GM21423 (cell line): ENCODE measurements around the gene MAP1LC3B.
"Not testable (repeated sequence)": the region's sequence is repeated elsewhere in the genome, so short reads cannot be mapped to it uniquely, and the experiment has no call there.

Source experiments
- ATAC-seq: cut with Tn5 transposase; IDR thresholded peaks from one replicate; pipeline ENCODE4 v1.9.1; 2021; ENCODE audit warnings: mild to moderate bottlenecking, moderate library complexity; ENCODE audit not compliant: unreplicated experiment

MAP1LC3B gene

GRCh38 chr16:87360862-87361610, 31.1 kb upstream of the MAP1LC3B start:
- no peak for ATAC-seq

DNA sequence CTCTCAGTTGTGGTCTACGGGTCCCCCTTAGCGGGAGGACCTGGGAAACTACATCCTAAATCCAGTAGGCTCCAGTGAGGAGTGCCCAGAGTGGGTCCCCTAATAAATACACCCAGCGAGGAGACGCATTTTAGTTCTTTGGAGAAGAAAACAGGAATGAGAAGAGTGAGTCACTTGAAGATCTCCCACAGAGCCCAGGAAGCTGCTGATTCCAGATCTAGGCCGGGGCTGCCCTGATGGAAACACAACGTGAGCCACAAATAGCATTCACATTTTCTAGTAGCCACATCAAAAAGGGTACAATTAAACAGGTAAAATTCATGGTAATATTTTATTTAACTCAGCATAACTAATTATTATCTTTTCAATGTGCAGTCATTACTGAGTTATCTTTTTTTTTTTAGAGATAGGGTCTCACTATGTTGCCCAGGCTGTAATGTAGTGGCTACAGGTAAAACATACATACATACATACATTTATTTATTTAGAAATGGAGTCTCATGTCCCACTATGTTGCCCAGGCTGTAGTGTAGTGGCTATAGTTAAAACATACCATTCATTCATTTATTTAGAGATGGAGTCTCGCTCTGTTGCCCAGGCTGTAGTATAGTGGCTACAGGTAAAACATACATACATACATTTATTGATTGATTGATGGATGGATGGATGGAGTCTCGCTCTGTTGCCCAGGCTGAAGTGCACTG, 30.1 kb upstream of the MAP1LC3B start:
- no peak for ATAC-seq

DNA sequence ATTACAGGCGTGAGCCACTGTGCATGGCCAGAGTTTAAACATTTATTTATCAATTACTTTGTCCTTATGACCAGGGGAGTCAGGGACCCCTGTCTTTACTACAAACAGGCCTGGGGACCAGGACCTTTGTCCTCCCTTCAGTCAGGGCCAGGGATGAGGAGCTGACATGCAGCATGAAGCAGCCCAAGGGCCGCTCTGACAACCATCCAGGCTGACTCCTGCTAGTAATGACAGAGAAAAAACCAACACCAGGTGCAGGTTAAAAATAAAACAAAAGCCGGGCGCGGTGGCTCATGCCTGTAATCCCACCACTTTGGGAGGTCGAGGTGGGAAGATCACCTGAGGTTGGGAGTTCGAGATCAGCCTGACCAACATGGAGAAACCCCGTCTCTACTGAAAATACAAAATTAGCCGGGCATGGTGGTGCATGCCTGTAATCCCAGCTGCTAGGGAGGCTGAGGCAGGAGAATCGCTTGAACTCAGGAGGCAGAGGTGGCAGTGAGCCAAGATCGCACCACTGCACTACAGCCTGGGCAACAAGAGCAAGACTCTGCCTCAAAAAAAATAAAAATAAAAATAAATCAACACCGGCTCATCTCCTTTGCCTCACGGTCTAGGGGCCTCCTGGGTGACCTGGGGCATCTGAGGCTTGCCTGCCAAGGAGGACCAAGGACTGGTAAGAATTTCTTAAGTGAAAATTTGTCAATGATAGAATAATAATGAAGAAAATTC, 29.1 kb upstream of the MAP1LC3B start:
- ATAC-seq = not testable (repeated sequence)

DNA sequence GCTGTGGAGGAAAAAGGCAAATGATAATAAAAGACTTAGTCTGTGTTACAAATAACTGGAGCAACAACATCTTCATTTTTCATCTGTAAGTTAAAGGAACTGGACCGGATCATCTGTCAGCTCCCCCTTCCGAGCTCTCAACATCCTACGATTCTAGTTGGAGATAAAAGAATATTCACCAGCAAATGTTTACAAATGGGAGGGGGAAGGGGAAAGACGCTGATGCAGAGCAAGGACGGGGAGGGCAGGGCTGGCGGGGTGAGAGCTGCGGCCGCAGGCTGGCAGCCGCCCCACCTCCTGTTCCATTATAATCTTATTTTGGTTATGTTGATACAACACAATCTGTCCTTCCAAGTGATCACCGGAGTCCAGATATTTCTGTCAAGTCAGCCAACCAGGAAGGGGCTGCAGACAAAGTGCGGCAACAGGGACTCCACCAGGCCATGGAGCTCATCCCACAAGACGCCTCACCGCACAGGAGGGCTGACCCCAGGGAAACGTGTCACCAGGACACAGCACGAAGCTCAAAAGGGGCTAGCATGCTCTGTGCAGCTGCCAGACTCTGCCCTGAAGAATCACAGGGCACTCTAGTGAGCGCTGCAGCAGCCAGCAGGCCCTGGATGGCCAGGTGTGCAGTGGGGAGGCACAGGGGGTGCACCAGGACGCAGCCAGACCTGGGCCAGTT, 28.2 kb upstream of the MAP1LC3B start:
- no peak for ATAC-seq

GRCh38 chr16:87365021-87365713, 27.0 kb upstream of the MAP1LC3B start:
- ATAC-seq = no peak

DNA sequence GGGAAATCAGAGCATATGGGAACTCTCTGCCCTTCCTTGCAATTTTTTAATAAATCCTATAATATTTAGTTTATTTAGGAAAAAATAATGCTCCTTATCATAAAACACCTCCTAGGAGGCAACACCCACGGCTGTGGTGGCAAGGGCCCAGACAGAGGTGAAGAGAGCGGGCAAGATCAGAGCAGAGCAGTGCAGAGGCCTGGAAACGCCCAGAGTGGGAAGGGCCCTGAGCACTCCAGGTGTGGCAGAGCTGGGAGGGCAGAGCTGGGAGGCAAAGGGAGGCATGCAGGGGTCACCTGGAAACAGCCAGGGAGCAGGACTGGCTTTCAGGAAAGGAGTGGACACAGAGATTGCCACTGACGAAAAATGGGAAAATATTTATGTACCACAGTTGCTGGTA, 25.8 kb upstream of the MAP1LC3B start:
- no peak for ATAC-seq

DNA sequence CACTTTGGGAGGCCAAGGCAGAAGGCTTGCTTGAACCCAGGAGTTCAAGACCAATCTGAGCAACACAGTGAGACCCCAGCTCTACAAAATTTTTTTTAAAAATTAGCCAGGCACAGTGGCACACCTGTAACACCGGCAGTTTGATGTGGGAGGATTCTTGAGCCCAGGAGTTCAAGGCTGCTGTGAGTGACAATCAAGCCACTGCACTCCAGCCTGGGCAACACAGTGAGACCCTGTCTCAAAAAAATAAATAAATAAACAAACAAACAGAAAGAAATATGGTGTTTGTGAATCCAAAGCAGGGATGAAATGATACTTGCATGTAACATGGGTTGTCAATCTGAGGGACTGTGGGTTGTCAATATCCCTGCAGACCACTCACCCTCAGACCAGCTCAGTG, 25.2 kb upstream of the MAP1LC3B start:
- ATAC-seq = no peak

GRCh38 chr16:87367529-87367928, 24.6 kb upstream of the MAP1LC3B start:
- no peak for ATAC-seq

GRCh38 chr16:87368029-87368770, 23.9 kb upstream of the MAP1LC3B start:
- ATAC-seq = no peak

DNA sequence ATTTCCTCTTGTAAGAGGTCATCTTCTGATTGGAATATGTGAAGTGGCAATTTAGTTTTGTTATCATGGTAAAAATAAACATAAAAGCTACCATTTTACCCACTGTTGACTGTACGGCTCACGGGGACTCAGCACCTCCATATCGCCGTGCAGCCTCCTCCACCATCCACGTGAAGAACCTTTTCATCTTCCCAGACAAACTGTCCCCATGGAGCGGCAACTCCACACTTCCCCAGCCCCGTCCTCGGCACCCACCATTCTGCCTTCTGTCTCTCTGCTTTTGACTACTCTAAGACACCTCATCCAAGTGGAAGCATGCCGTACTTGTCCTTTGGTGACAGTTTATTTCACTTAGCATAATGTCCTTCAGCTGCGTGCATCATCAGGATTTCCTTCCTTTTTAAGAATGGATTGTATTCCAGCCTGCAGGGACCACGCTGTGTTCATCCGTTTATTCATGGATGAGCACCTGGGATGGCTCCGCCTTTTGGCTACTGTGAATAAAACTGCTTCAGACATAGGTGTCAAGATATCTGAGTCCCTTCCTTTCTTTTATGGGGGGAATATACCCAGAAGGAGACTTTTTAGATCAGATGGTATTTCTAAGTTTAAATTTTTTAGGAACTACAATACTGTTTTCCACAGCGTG, 22.9 kb upstream of the MAP1LC3B start:
- no peak for ATAC-seq

DNA sequence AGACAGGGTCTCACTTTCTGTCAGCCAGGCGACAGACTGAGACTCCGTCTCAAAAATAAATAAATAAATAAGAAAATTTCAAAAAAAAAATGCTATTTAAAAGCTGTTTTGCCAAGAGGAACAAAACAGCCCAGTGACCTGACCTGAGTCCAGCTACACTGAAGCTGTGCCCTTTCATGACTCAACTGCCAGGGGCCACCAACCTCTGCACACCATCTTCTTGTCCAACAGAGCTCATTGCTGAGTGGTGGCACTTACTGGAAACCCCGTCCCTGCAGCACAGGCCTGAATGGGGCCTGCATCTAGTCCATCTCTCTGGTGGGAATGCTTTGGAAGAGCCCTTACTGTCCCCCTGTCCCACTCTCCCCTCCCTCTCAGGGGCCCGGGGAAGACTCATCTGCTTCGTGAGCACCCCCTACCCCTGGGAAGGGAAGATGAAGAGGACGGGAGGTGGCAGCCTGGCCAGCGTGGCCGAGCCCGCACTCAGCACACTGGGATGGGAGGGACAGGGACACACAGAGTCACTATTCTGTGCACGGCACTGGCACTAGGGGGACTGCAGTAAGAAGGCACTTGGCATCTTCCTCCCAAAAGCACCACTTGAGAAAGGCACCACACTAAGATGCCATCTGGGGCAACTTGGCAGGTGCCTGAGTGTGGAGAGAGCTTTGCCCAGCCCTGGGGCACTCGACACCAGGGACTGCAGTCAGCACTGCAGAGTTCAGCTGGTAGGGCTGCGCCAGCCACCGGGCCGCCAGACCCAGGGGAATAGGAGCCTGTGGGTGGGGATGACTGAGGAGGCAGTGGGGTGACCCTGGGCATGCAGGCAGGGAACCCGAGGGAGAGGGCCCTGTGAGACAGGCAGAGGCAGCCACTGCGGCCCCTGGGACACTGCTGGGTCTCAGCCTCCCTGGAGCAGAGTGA, 22.1 kb upstream of the MAP1LC3B start:
- no peak for ATAC-seq

DNA sequence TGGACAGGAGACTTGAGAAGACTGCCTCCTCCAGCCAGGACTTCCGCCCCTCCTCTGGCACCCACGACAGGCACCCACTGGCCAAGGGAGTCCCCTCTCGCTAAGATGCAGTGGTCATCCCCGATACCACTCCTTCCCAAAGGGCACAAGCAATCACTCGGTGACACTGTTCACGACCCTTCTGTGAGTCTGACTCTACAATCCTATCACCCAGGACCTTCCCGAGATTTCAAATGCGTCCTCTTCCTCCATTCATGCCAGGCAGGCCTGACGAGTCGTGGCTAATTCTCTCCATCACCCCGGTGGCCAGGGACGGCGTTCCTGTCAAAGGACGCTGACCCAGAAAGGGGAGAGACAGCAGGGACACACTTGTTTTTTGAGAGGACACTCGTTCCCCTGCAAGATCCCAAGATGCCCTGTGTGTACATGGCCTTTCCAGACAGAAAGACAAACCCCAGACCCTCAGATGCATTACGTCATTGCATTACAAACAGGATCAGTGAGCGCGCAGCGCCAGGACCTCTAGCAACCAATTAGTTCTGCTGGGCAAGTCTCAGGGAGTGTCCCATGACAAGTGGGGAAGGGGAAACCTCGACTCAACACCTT, 20.8 kb upstream of the MAP1LC3B start:
- ATAC-seq = no peak

DNA sequence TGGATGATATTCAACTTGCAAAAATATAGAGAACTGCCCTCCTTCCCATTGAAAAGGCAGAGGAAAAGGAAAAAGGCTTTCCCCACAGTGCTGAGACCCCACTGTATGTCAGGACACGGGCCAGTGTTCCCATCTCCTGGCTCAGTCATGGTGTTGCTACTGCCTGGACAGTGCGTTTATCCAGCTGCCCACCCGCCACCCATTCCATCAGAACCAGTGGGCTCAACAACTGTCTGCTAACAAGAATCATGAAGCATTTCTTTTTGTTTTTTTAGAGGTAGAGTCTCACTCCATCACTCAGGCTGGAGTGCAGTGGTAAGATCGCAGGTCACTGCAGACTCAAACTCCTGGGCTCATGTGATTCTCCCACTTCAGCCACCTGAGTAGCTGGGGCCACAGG, 19.8 kb upstream of the MAP1LC3B start:
- no peak for ATAC-seq

DNA sequence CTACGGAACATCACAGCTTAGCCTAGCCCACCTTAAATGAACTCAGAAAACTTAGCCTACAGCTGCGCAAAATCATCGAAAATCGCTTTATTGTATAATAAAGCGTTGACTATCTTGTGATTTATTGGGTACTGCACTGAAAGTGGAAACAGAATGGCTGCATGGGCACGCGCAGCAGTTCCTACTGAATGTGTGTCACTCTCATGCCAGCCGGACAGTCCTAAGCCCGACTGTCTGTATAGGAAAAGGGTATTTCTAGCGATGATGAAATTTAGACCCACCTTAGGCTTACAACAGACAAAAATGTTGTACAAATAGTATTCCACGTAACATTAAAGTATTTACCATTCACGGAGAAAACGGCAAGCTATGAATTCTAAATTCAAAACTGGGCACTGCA, 17.8 kb upstream of the MAP1LC3B start:
- no peak for ATAC-seq

DNA sequence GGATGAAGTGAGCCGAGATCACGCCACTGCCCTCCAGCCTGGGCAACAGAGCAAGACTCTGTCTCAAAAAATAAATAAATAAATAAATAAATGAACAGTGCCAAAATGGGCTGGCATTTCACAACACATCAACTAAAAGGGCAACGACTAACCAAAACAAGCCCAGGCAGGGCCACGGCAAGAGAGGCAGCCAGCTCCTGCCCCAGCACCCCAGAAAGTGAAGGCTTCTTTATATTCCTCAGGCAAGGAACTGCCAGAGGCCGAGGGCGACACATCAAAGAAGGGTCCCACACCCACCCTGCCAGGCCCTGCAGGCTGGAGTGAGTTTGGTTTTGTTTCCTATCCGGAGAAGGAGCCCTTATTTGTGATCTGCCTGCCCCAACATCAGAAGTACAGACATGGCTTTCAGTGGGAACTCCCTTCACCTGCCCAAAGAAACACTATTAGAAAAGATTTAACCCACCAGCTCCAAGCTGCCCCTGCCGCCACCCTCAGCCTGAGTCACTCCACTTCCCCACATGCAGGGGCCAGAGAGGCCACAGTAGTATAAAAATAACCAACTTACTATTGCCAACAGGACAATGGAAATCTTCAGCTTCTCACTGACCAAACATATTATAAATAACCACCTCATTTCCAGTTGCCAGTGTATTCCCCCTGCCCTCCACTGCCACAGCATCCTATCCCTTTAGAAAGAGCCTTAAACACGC, 16.6 kb upstream of the MAP1LC3B start:
- no peak for ATAC-seq

GRCh38 chr16:87376660-87377059, 15.5 kb upstream of the MAP1LC3B start:
- no peak for ATAC-seq

DNA sequence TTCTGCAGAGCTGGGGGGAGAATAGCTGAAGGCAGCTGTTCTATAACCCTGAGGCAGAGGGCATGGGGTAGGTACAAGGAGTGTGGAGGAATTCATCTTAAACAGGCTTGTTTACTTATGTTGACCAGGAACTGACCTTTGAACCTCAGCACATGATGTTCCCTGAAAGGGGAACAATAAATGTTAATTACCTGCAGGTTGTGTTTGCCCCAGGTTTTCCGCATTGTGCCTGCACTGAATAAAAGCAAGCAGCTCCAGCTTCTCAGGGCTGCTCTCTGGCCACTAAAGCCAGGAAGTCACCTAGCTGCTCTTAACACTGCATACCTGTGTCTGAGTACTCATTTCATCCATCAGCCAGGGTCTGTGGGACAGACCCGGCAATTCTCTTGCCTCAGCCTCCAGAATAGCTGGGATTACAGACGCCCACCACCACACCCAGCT, 12.8 kb upstream of the MAP1LC3B start:
- not testable (repeated sequence) for ATAC-seq
